HG03457 (cell line): ENCODE measurements around the gene COL15A1.

Source experiments
- ATAC-seq: cut with Tn5 transposase; IDR thresholded peaks from one replicate; pipeline ENCODE4 v1.9.1; 2021; ENCODE audit warnings: moderate number of reproducible peaks; ENCODE audit not compliant: unreplicated experiment

The COL15A1 gene

GRCh38 chr9:98944057-98944733 lies 488 bp downstream of the COL15A1 start:
- ATAC-seq = no peak

- ATAC-seq = no peak
These were observed 997 bp downstream of the COL15A1 start for GRCh38 chr9:98944734-98945074.

GRCh38 chr9:98949565-98949964 lies 5.9 kb downstream of the COL15A1 start:
- ATAC-seq = no peak

GRCh38 chr9:98950262-98950661 lies 6.6 kb downstream of the COL15A1 start:
- no peak for ATAC-seq

GRCh38 chr9:98951967-98952366 lies 8.3 kb downstream of the COL15A1 start:
- ATAC-seq = no peak

- ATAC-seq = no peak
These were observed 10.0 kb downstream of the COL15A1 start for GRCh38 chr9:98953581-98954243.

GRCh38 chr9:98954244-98954610 lies 10.5 kb downstream of the COL15A1 start:
- ATAC-seq = no peak

GRCh38 chr9:98955259-98955658 lies 11.6 kb downstream of the COL15A1 start:
- ATAC-seq = no peak

- ATAC-seq = no peak
These were observed 14.1 kb downstream of the COL15A1 start for GRCh38 chr9:98957826-98958225.

GRCh38 chr9:98958271-98958984 lies 14.7 kb downstream of the COL15A1 start:
- ATAC-seq = no peak

- no peak for ATAC-seq
These were observed 16.7 kb downstream of the COL15A1 start for GRCh38 chr9:98960409-98960808.

- ATAC-seq = no peak
These were observed 17.9 kb downstream of the COL15A1 start for GRCh38 chr9:98961513-98962180.

- ATAC-seq = no peak
These were observed 18.5 kb downstream of the COL15A1 start for GRCh38 chr9:98962181-98962560.

GRCh38 chr9:98962861-98963260 lies 19.2 kb downstream of the COL15A1 start:
- no peak for ATAC-seq

GRCh38 chr9:98964201-98964600 lies 20.5 kb downstream of the COL15A1 start:
- no peak for ATAC-seq

- ATAC-seq = no peak
These were observed 21.2 kb downstream of the COL15A1 start for GRCh38 chr9:98964911-98965336.

GRCh38 chr9:98966676-98967075 lies 23.0 kb downstream of the COL15A1 start:
- no peak for ATAC-seq

GRCh38 chr9:98967257-98967656 lies 23.6 kb downstream of the COL15A1 start:
- ATAC-seq = no peak

- no peak for ATAC-seq
These were observed 24.0 kb downstream of the COL15A1 start for GRCh38 chr9:98967680-98968079.

- no peak for ATAC-seq
These were observed 25.1 kb downstream of the COL15A1 start for GRCh38 chr9:98968601-98969337.

GRCh38 chr9:98970532-98971041 lies 26.9 kb downstream of the COL15A1 start:
- ATAC-seq = no peak
